H9 (cell line): ENCODE results near the gene TPP1. TPM values are rescaled to one million over a fixed set of nuclear protein-coding genes. Genes with fewer than 3 reads are reported as not detected.

Experiments used
- DNase-seq: peaks from one replicate; pipeline ENCODE4 v3.0.0-alpha.2; 2017
- H2AFZ ChIP-seq: one replicate; pipeline ENCODE4 v1.6.1; 2013; ENCODE audit warnings: mild to moderate bottlenecking, low read length, control low read depth, moderate library complexity
- H2AK5ac ChIP-seq: 2 replicates; pipeline ENCODE4 v1.6.1; 2013; ENCODE audit warnings: low read length, control low read depth, mixed read lengths; ENCODE audit not compliant: insufficient read length
- H2BK120ac ChIP-seq: one replicate; pipeline ENCODE4 v1.6.1; 2013; ENCODE audit warnings: low read depth, mild to moderate bottlenecking, low read length, control low read depth, inconsistent platforms; ENCODE audit not compliant: poor library complexity, severe bottlenecking
- H2BK12ac ChIP-seq: 2 replicates; pipeline ENCODE4 v1.6.1; 2013; ENCODE audit warnings: low read length, control low read depth, mixed read lengths, low read depth; ENCODE audit not compliant: insufficient read length
- H2BK15ac ChIP-seq: 2 replicates; pipeline ENCODE4 v1.6.1; 2013; ENCODE audit warnings: low read depth, low read length, control low read depth
- H2BK20ac ChIP-seq: one replicate; pipeline ENCODE4 v1.6.1; 2013; ENCODE audit warnings: low read depth, mild to moderate bottlenecking, low read length, control low read depth, inconsistent platforms; ENCODE audit not compliant: poor library complexity, severe bottlenecking
- H2BK5ac ChIP-seq: 2 replicates; pipeline ENCODE4 v1.6.1; 2013; ENCODE audit warnings: low read length, control low read depth, mixed read lengths; ENCODE audit not compliant: insufficient read length
- H3K14ac ChIP-seq: 2 replicates; pipeline ENCODE4 v1.6.1; 2013; ENCODE audit warnings: low read length, control low read depth; ENCODE audit not compliant: insufficient read depth
- H3K18ac ChIP-seq: 2 replicates; pipeline ENCODE4 v1.6.1; 2013; ENCODE audit warnings: low read depth, mild to moderate bottlenecking, mixed read lengths, low read length, control low read depth; ENCODE audit not compliant: insufficient read length
- H3K23ac ChIP-seq: 2 replicates; pipeline ENCODE4 v1.6.1; 2013; ENCODE audit warnings: low read length, control low read depth, mixed read lengths, low read depth; ENCODE audit not compliant: insufficient read length
- H3K23me2 ChIP-seq: 2 replicates; pipeline ENCODE4 v1.6.1; 2013; ENCODE audit warnings: low read depth, mild to moderate bottlenecking, mixed read lengths, low read length, control low read depth; ENCODE audit not compliant: insufficient read length, poor library complexity, severe bottlenecking
- H3K27ac ChIP-seq: 2 replicates; pipeline ENCODE4 v1.5.1; 2013; ENCODE audit warnings: low read length, control low read depth, mixed read lengths, low read depth; ENCODE audit not compliant: insufficient read length
- H3K27me3 ChIP-seq: 2 replicates; pipeline ENCODE4 v1.6.1; 2013; ENCODE audit warnings: low read length, control low read depth, inconsistent platforms; ENCODE audit not compliant: insufficient read depth
- H3K4ac ChIP-seq: 2 replicates; pipeline ENCODE4 v1.6.1; 2013; ENCODE audit warnings: low read depth, mild to moderate bottlenecking, control low read depth, inconsistent platforms, low read length, moderate library complexity
- H3K4me1 ChIP-seq: 2 replicates; pipeline ENCODE4 v1.6.1; 2013; ENCODE audit warnings: low read length, control low read depth, inconsistent platforms; ENCODE audit not compliant: insufficient read depth
- H3K4me2 ChIP-seq: 2 replicates; pipeline ENCODE4 v1.6.1; 2013; ENCODE audit warnings: low read length, control low read depth, mixed read lengths; ENCODE audit not compliant: insufficient read length, insufficient read depth
- H3K56ac ChIP-seq: 2 replicates; pipeline ENCODE4 v1.6.1; 2013; ENCODE audit warnings: low read depth, mild to moderate bottlenecking, mixed read lengths, low read length, control low read depth; ENCODE audit not compliant: insufficient read length
- H3K79me1 ChIP-seq: 2 replicates; pipeline ENCODE4 v1.6.1; 2013; ENCODE audit warnings: low read depth, mild to moderate bottlenecking, moderate library complexity, low read length, control low read depth, inconsistent platforms; ENCODE audit not compliant: insufficient read depth, poor library complexity, severe bottlenecking
- H3K79me2 ChIP-seq: 2 replicates; pipeline ENCODE4 v1.6.1; 2013; ENCODE audit warnings: low read length, control low read depth, inconsistent platforms; ENCODE audit not compliant: insufficient read depth
- H3K9ac ChIP-seq: 2 replicates; pipeline ENCODE4 v1.6.1; 2013; ENCODE audit warnings: low read length, control low read depth, mixed read lengths; ENCODE audit not compliant: insufficient read length; ENCODE audit errors: extremely low read depth
- H3K9me3 ChIP-seq: one replicate; pipeline ENCODE4 v1.6.1; 2013; ENCODE audit warnings: low read depth, low read length, inconsistent platforms; ENCODE audit not compliant: control insufficient read depth
- H3T11ph ChIP-seq: one replicate; pipeline ENCODE4 v1.6.1; 2013; ENCODE audit warnings: mild to moderate bottlenecking, low read length, control low read depth, inconsistent platforms
- H4K20me1 ChIP-seq: one replicate; pipeline ENCODE4 v1.6.1; 2013; ENCODE audit not compliant: control insufficient read depth, insufficient read length, insufficient read depth
- H4K5ac ChIP-seq: 2 replicates; pipeline ENCODE4 v1.6.1; 2013; ENCODE audit warnings: low read depth, mild to moderate bottlenecking, mixed read lengths, low read length, control low read depth; ENCODE audit not compliant: insufficient read length
- H4K8ac ChIP-seq: replicated peaks from 2 replicates; pipeline ENCODE4 v1.6.1; 2013; ENCODE audit warnings: low read length, control low read depth, mixed read lengths, low read depth; ENCODE audit not compliant: insufficient read length
- H4K91ac ChIP-seq: 2 replicates; pipeline ENCODE4 v1.6.1; 2013; ENCODE audit warnings: low read depth, mild to moderate bottlenecking, moderate library complexity, mixed read lengths, low read length, control low read depth; ENCODE audit not compliant: insufficient read length
- H3K27ac Mint-ChIP-seq, 3 experiments: 2 replicates in 2 of 3; 3 replicates in 1 of 3; pipeline ENCODE4 v1.8.0; 2020 to 2021; ENCODE audit warnings: mixed read lengths in 3 of 3, mild to moderate bottlenecking in 1 of 3, moderate library complexity in 1 of 3
- H3K27me3 Mint-ChIP-seq: 2 replicates; pipeline ENCODE4 v1.8.0; 2021; ENCODE audit warnings: low read depth, mild to moderate bottlenecking, moderate library complexity, mixed read lengths
- H3K36me3 Mint-ChIP-seq, 3 experiments: 2 replicates in 2 of 3; 3 replicates in 1 of 3; pipeline ENCODE4 v1.8.0; 2020 to 2021; ENCODE audit warnings: low read depth in 3 of 3, mixed read lengths in 3 of 3; ENCODE audit not compliant: insufficient read depth in 1 of 3
- H3K4me1 Mint-ChIP-seq, 2 experiments: 2 replicates each; pipeline ENCODE4 v1.8.0; 2020; ENCODE audit warnings: mixed read lengths in 2 of 2
- H3K4me3 Mint-ChIP-seq, 2 experiments: 2 replicates in 1 of 2; 3 replicates in 1 of 2; pipeline ENCODE4 v1.8.0; 2020 to 2021; ENCODE audit warnings: mild to moderate bottlenecking in 2 of 2, mixed read lengths in 2 of 2, moderate library complexity in 1 of 2
- H3K9me3 Mint-ChIP-seq, 2 experiments: 2 replicates in 1 of 2; 3 replicates in 1 of 2; pipeline ENCODE4 v1.8.0; 2020; ENCODE audit warnings: mild to moderate bottlenecking in 2 of 2, mixed read lengths in 2 of 2, moderate library complexity in 1 of 2
- CTCF ChIP-seq: fragments of 200-600 bp; sonication (generic); conservative IDR thresholded peaks from 3 replicates; pipeline ENCODE4 v1.8.0; 2021; ENCODE audit warnings: antibody characterized with exemption, mild to moderate bottlenecking
- WGBS: extraction: QIAGEN DNeasy Blood & Tissue Kit; methylation state at CpG from one replicate; pipeline ENCODE4 v1.1.7; 2013; ENCODE audit warnings: missing lambda C conversion rate, low lambda C conversion rate, mixed read lengths; ENCODE audit not compliant: insufficient read length; ENCODE audit errors: extremely low coverage; 5-methylcytosine and 5-hydroxymethylcytosine counted together
- total RNA-seq: library from RNA; stranded (reverse); gene quantifications from 2 replicates; pipeline ENCODE4 v1.2.1, GENCODE V29; 2021

Gene TPP1
- total RNA-seq, 1 experiment from 2014 or later, result 37.2 TPM

GRCh38 chr11:6655790-6656583 is 36.8 kb upstream of the TPP1 start, which contains the start of gene DCHS1:
TSS of gene DCHS1 (minus strand) at chr11:6655809. CDS start at chr11:6641613, 14,196 bp downstream.
- Histone ChIP-seq H2BK5ac (no peak within 1 kb of the TSS), H4K91ac (no peak within 1 kb of the TSS), H3K4me2 (peak within 1 kb of the TSS; percentile 90), H2BK15ac (no peak within 1 kb of the TSS), H2BK20ac (no peak within 1 kb of the TSS), H2BK120ac (no peak within 1 kb of the TSS), H4K8ac (no peak within 1 kb of the TSS), H3K56ac (no peak within 1 kb of the TSS), H3K23me2 (peaks cover 7% of the 10 kb centered on the region), H3K27ac (no peak within 1 kb of the TSS), H3K23ac (no peak within 1 kb of the TSS), H3K79me1 (no peaks in the 10 kb centered on the region), H3T11ph (no peak within 1 kb of the TSS), H3K79me2 (no peaks in the 10 kb centered on the region), H3K9me3 (no peaks in the 10 kb centered on the region), H3K4ac (no peak within 1 kb of the TSS), H3K14ac (0 out of 2 replicates have a peak within 1 kb of the TSS, but pooled peaks have one; percentile 9), H2AK5ac (no peak within 1 kb of the TSS), H3K18ac (no peak within 1 kb of the TSS), H2BK12ac (no peak within 1 kb of the TSS), H3K27me3 (peaks cover 23% of the 10 kb centered on the region; the same call in 1 of the 2 replicates), H2AFZ (peak within 1 kb of the TSS; percentile 4), H3K4me1 (peaks cover 1% of the 10 kb centered on the region; the same call in 1 of the 2 replicates), H4K20me1 (no peaks in the 10 kb centered on the region), H3K9ac (peak within 1 kb of the TSS; percentile 74), H4K5ac (no peak within 1 kb of the TSS)
- Mint-ChIP-seq H3K9me3 (no peaks in the 10 kb centered on the region), H3K4me3 (peak within 1 kb of the TSS; percentile 72 to 90), H3K27ac (no peak within 1 kb of the TSS), H3K27me3 (peaks cover 21% of the 10 kb centered on the region), H3K4me1 (peaks cover 10 to 11% of the 10 kb centered on the region in 2 experiments), H3K36me3 (no peaks in the 10 kb centered on the region)
- no peak for DNase-seq
- WGBS, result 100% methylated on average over 2 of the region's 56 CpGs
- TF ChIP-seq CTCF, result no peak
